Measurements from ENCODE around the gene PTP4A2. TPM values are rescaled to one million over a fixed set of nuclear protein-coding genes. Genes with fewer than 3 reads are reported as not detected.

The PTP4A2 gene
- total and polyA plus RNA-seq, 10 of the 15 experiments (the other 5 are each of a cell fraction or from before 2014, with no cell fraction given) = 180 to 909 (median 375) TPM

- H3K27me3 ChIP-seq (replicated peaks in 1 of 2; ENCODE audit: control insufficient read depth in 2 of 2, insufficient read depth in 2 of 2, low read length in 1 of 2) = no peaks in the 10 kb centered on the region
- no TSS peak for BruUV-seq (replicated peaks)
- TF ChIP-seq CREM (IDR thresholded peaks at IDR 0.05; ENCODE audit: low read depth) (no peak), MEF2A (IDR thresholded peaks at IDR 0.05; ENCODE audit: insufficient read depth, low read depth, low read length) (no peak), NBN (IDR thresholded peaks at IDR 0.05) (no peak), TCF7 (IDR thresholded peaks at IDR 0.05; ENCODE audit: borderline replicate concordance) (no peak), MAX (IDR thresholded peaks at IDR 0.05; ENCODE audit: low read depth, low read length) (no peak)
- RAD21 ChIA-PET (ENCODE audit: unreplicated experiment) = interaction anchor here (0.9 kb wide), 1 partner anchor 12 kb away, joined by 3 read pairs; no protein-coding TSS in a partner anchor
- ATAC-seq (no peak), DNase-seq (ENCODE audit: low read depth, low spot score) (no peak), FAIRE-seq (no peak)
- no peaks in the 10 kb centered on the region for H3K36me3 ChIP-seq (ENCODE audit: control insufficient read depth in 2 of 2, insufficient read depth in 2 of 2, low read length in 1 of 2)
- no peaks in the 10 kb centered on the region for H3K79me2 ChIP-seq (ENCODE audit: control insufficient read depth, insufficient read depth, low read length)
- no peak overlapping the region for H3K4me3 ChIP-seq
- no peaks in the 10 kb centered on the region for H3K9me3 ChIP-seq (replicated peaks; ENCODE audit: control insufficient read depth, insufficient read depth, low read length)
- WGBS (ENCODE audit: insufficient coverage, insufficient replicate concordance, low lambda C conversion rate, missing lambda C conversion rate) = 69% methylated on average over 6 of the region's 7 CpGs
- no peak overlapping the region for H3K4me2 ChIP-seq (ENCODE audit: control insufficient read depth, insufficient read depth)
- peaks cover 10% of the 10 kb centered on the region for H3K4me1 ChIP-seq (ENCODE audit: control insufficient read depth, insufficient read depth, low read length)
- CTCF ChIA-PET = no interaction called here
- no peak overlapping the region for H3K27ac ChIP-seq (ENCODE audit: control insufficient read depth, insufficient read depth)
- in situ Hi-C loops (cut with MboI) = no loop called here
- H3K9ac ChIP-seq (ENCODE audit: control insufficient read depth, insufficient read depth, low read length) = no peak overlapping the region
- POLR2A ChIA-PET = interaction anchor here (0.6 kb wide), 1 partner anchor 8 kb away, joined by 7 read pairs; no protein-coding TSS in a partner anchor
- intact Hi-C loops (cut with micrococcal nuclease; ENCODE audit: unreplicated experiment) = no loop called here
- H4K20me1 ChIP-seq (ENCODE audit: control insufficient read depth, insufficient read depth) = no peaks in the 10 kb centered on the region
- SMC1A ChIA-PET (ENCODE audit: uncharacterized antibody, unreplicated experiment) = interaction anchor here (1.1 kb wide), 1 partner anchor 38 kb away, joined by 4 read pairs; no protein-coding TSS in a partner anchor
- H2AFZ ChIP-seq (ENCODE audit: control insufficient read depth, low read depth, low read length) = no peak overlapping the region
Measured at GRCh38 chr1:31867546-31867945, 70.6 kb downstream of the PTP4A2 start.

- ChIA-PET CTCF (interaction anchor here (0.6 to 1.1 kb wide), 3 partner anchors 22 to 97 kb away, joined by 3 to 4 read pairs (median 4); no protein-coding TSS in a partner anchor), SMC1A (ENCODE audit: uncharacterized antibody, unreplicated experiment) (interaction anchor here (0.6 to 1.1 kb wide), 5 partner anchors 27 to 97 kb away, joined by 3 to 5 read pairs (median 4); no protein-coding TSS in a partner anchor), RAD21 (ENCODE audit: unreplicated experiment) (interaction anchor here (0.7 to 1.0 kb wide), 3 partner anchors 13 to 97 kb away, joined by 3 read pairs; no protein-coding TSS in a partner anchor), POLR2A (interaction anchor here (0.5 to 0.7 kb wide), 2 partner anchors 40 to 470 kb away, joined by 3 to 4 read pairs; no protein-coding TSS in a partner anchor)
- FAIRE-seq (peak; percentile 93), ATAC-seq (peak; percentile 94), DNase-seq (ENCODE audit: low read depth, low spot score) (no peak)
- Histone ChIP-seq H2AFZ (ENCODE audit: control insufficient read depth, low read depth, low read length) (no peak overlapping the region), H3K27me3 (replicated peaks in 1 of 2; ENCODE audit: control insufficient read depth in 2 of 2, insufficient read depth in 2 of 2, low read length in 1 of 2) (no peaks in the 10 kb centered on the region), H3K79me2 (ENCODE audit: control insufficient read depth, insufficient read depth, low read length) (no peaks in the 10 kb centered on the region), H3K27ac (ENCODE audit: control insufficient read depth, insufficient read depth) (no peak overlapping the region), H3K4me2 (ENCODE audit: control insufficient read depth, insufficient read depth) (peak overlapping the region; percentile 7; the same call in 1 of the 2 replicates), H3K9me3 (replicated peaks; ENCODE audit: control insufficient read depth, insufficient read depth, low read length) (no peaks in the 10 kb centered on the region), H4K20me1 (ENCODE audit: control insufficient read depth, insufficient read depth) (no peaks in the 10 kb centered on the region), H3K4me1 (ENCODE audit: control insufficient read depth, insufficient read depth, low read length) (peaks cover 10% of the 10 kb centered on the region), H3K4me3 (no peak overlapping the region), H3K36me3 (ENCODE audit: control insufficient read depth in 2 of 2, insufficient read depth in 2 of 2, low read length in 1 of 2) (no peaks in the 10 kb centered on the region), H3K9ac (ENCODE audit: control insufficient read depth, insufficient read depth, low read length) (no peak overlapping the region)
- intact Hi-C loops (cut with micrococcal nuclease; ENCODE audit: unreplicated experiment) = no loop called here
- WGBS (ENCODE audit: insufficient coverage, insufficient replicate concordance, low lambda C conversion rate, missing lambda C conversion rate) = under 1% methylated on average over 5 of the region's 5 CpGs
- no TSS peak for BruUV-seq (replicated peaks)
- in situ Hi-C loops (cut with MboI) = no loop called here
- no peak for TF ChIP-seq PKNOX1 (IDR thresholded peaks at IDR 0.05)
- TF ChIP-seq EED (IDR thresholded peaks at IDR 0.05; ENCODE audit: low read depth) = peak; percentile 94
- 0 out of 2 replicates have a peak, but pooled peaks have one; percentile 14 for TF ChIP-seq TCF3 (IDR thresholded peaks at IDR 0.05; ENCODE audit: borderline replicate concordance, insufficient read depth, low read depth, low read length)
- peak; percentile 93 for TF ChIP-seq ZNF217 (IDR thresholded peaks at IDR 0.05)
- peak; percentile 94 for TF ChIP-seq BCL11A (IDR thresholded peaks at IDR 0.05; ENCODE audit: low read depth, low read length)
- peak; percentile 87 for TF ChIP-seq ATF2 (IDR thresholded peaks at IDR 0.05; ENCODE audit: low read length)
- TF ChIP-seq NFYB (IDR thresholded peaks at IDR 0.05; ENCODE audit: insufficient read depth, low read depth, low read length) = no peak
- TF ChIP-seq CREM (IDR thresholded peaks at IDR 0.05; ENCODE audit: low read depth) = peak; percentile 66; the same call in 1 of the 2 replicates
- peak; percentile 77; the same call in 1 of the 2 replicates for TF ChIP-seq PAX8 (IDR thresholded peaks at IDR 0.05)
- 0 out of 2 replicates have a peak, but pooled peaks have one; percentile 38 for TF ChIP-seq CBX5 (IDR thresholded peaks at IDR 0.05; ENCODE audit: low read depth)
Measured at GRCh38 chr1:31866450-31867032, 71.6 kb downstream of the PTP4A2 start.

Data from GM12878 (cell line).